Hematopoietic multipotent progenitor cell treated with erythropoietin and hydrocortisone succinate and interleukin-3 and kit ligand, for 8 days (in vitro differentiated cells): Measurements from ENCODE around the gene L3MBTL4.
"Not testable (repeated sequence)": the region's sequence is repeated elsewhere in the genome, so short reads cannot be mapped to it uniquely, and the experiment has no call there.

Source experiments
- DNase-seq: peaks from one replicate; pipeline ENCODE4 v3.0.0-alpha.2; 2015

Gene L3MBTL4

DNA sequence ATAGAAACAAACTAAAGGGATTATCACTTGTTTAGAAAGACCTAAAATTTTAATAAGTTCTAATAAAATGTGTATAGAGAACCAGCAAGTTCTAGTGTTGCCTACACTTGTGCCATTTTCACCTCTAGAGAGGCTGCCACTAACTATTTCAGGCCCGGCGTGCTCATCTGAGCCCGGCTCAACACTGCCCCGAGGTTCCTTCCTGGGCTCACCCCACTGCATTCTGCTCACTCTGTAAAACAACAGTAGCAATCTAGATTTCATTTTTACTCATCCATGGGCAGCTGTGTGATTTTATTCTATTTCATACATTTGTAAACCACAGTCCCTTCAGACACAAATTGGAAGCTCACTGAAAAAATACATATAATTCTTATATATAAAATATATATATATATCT is 253.2 kb downstream of the L3MBTL4 start:
- no peak for DNase-seq

DNA sequence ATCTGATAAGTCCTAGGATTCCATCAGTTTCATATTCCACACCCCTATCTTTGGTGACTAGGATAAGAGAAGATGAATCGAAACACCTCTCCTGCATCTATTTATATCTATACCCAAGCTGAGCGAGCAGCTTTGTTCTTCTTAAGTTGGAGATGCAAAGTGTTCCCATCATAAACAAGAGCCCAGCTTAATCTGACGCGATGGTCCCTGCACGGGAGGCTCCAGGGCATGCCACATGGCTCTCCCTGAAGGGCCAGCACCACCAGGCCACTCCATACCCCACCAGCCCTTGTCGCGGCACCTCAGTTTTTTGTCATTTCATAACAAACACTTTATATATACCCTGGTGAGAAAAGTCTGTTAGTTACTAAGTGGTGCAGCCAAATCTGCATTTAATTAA is 255.3 kb downstream of the L3MBTL4 start:
- no peak for DNase-seq

DNA sequence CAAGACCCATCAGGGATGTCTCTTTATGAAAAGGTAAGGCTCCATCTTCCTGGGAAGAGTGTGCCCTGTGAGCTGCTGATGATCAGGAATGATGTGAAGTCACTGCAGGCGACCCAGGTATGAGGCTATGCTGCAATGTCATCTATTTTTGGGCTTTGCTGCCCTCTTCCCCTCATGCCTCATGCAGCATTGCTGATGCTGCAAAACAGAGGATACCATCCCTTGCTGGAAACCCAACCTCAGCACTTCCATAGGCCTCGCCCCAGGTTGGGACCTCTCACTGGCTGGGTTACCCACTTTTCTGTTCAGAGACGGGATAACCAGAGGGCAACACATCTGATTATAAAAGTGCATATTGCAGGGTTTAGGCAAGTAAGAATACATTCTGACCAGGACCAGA is 255.8 kb downstream of the L3MBTL4 start:
- DNase-seq: no peak

DNA sequence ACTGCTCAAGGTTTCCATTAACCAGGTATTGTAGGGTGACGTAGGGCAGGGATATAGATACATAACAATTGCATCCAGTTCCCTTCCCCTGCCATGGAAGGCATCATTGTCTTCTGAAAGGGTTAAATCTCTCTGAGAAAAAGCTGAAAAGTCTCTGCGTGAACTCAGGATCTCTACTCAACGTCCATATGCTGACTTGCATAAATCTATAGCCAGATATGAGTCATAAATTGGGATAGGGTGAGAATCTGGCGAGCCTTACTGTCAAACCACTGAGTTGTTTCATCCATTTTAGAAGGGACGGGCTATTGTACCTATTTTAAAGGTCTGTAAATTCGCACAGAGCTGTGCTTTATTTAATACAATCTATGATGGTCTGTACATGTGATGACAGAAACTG is 258.3 kb downstream of the L3MBTL4 start:
- no peak for DNase-seq

DNA sequence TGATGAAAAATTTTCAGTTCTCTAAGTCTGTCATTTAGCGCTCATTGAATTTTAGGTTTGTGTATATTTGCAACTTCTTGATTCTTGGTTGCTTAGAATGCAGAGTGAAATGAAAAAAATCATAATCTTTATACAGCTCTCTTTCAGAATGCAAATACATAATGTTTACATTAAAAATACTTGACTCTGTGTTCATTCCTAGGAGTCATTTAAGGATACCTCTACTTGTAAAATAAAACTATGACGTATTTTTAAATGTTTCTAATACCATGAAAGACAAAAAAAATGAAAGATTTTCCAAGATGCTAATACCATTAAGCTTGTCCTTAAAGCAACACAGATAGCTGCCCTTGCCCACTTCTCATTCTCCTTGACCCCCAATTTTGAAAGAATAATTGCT is 259.0 kb downstream of the L3MBTL4 start:
- no peak for DNase-seq

DNA sequence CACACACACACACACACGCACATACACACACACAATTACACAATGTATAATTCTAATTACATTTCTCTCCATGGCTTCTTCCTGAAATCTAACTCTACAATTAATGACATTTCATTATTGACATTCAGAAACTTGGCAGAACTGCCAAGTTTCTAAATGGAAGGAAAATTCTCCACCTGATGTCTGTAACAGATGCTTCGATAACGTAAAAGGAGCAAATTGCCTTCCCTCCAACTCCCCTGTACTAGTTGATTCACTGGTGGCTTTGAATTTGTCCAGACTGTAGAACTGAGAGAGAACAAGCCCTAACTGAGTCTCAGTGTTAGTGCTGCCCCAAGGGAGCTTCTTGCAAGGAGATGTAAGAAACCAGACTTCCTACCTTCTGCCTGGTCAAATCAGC is 264.3 kb downstream of the L3MBTL4 start:
- no peak for DNase-seq

DNA sequence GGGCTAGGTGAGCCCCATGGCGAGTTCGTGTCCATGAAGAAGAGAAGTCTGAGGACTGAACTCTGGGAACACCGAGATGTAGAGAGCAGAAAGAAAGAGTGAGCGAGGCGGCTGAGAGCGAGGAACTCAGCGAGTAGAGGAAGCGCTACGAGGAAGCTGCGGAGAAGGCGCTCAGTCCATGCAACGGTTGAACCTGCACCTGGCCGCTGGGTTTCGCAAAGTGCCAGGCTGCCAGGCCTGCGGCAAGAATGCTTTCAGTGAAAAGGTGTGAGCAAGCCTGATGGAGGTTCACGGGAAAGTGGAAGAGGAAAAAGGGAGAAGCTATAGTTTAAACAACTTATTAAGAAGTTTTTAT is 268.4 kb downstream of the L3MBTL4 start:
- no peak for DNase-seq

DNA sequence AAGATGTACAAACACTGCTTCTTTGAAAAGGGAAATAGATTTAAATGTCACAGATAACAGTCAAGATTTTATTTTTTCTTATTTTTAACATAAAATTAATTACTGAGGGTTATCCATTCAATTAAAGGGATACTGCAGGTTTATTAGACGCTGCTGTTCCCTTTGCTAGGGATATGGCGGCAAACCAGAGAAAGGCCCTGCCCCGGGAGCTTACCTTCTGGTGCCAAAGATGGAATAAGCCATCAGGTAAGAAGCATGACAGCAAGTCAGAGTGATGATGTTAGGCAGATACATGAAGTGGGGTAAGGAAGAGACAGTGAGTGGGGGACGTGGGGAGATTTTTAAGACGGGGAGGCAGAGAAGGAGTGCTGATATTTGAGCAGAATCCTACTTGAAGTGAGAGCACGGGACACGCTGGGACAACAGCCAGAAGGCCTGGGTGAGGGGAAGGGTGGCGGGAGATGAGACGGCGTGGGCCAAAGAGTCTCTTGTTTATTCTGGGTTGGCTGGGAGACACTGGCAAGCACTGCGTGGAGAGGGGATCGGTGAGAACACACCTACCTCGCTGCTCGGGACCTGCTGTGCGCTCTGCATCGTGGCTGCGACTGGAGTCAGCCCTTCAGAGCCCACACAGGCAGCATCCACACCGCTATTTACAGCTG is 268.9 kb downstream of the L3MBTL4 start:
- no peak for DNase-seq

DNA sequence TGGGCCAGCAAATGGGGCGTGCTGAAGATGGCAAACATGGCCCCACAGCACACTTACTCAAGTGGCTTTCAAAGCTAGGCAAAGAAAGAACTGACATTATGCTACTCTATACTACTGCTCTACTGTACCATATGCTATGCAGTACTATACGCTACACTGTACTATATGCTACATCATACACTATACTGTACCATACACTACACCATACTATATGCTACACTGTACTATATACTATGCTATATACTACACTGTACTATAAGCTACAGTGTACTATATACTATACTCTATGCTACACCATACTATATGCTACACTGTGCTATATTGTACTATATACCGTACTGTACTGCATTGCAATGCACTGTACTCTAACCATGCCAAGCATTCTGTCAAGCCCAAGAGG is 275.7 kb downstream of the L3MBTL4 start:
- no peak for DNase-seq

DNA sequence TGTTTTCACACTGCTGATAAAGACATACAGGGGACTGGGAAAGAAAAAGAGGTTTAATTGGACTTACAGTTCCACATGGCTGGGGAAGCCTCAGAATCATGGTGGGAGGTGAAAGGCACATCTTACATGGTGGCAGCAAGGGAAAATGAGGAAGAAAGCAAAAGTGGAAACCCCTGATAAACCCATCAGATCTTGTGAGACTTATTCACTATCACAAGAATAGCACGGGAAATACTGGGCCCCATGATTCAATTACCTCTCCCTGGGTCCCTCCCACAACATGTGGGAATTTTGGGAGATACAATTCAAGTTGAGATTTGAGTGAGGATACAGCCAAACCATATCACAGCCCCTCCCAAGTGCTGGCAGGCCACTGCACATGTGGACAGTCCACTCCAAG is 278.8 kb downstream of the L3MBTL4 start:
- DNase-seq: not testable (repeated sequence)

DNA sequence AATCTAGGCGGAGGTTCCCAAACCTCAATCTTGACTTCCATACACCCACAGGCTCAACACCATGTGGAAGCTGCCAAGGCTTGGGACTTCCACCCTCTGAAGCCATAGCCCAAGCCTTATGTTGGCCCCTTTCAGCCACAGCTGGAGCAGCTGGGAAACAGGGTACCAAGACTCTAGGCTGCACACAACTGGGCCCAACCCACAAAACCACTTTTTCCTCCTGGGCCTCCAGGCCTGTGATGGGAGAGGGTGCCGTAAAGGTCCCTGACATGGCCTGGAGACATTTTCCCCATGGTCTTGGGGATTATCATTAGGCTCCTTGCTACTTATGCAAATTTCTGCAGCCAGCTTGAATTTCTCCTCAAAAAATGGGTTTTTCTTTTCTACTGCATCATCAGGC is 279.7 kb downstream of the L3MBTL4 start:
- DNase-seq: not testable (repeated sequence)

DNA sequence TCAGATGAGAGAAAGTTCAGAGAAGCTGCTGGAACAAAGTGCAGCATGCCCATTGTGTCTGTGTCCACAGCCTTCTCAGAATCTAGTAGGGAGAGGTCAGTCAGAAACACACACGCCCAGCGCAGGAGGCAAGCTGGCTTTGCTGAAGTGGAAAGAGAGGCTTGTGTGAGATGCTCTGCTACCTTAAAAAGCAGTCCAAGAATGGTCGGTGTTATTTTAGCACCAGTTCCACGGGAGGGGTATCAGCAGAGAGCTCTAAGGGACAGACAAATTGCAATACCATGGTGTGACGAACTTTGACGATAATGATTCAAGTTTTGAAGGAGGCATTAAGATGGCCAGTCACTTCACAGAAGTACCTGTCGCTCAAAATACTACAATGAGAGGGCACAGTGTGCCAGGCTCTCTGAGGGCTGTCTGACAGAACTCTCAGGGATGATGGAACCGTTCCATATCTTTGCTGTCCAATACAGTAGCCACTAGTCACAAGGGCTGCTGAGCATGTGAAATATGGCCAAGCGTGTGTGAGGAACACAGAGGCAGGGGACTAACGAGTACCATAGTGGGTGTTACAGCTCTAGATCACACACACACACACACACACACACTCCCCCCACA is 281.9 kb downstream of the L3MBTL4 start:
- no peak for DNase-seq

DNA sequence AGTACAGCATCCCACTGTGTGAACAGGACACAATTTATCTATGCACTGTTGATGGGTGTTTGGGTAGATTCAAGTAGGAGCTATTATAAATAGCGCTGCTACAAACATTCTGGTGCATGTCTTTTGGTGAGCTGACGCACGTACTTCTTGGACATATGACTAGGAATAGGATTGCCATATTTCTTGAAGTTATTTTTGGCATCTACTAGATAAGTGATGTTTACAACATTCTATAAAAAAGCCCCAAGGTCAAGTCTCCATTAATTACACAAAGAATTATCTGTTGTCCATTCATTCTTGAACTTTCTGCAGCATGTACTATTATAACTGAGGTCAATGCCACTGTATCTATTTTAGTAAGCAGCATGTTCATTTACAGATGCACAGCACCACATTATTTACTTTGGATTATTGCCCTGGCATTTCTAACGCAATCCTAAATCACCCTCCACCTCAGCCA is 293.9 kb downstream of the L3MBTL4 start:
- no peak for DNase-seq

DNA sequence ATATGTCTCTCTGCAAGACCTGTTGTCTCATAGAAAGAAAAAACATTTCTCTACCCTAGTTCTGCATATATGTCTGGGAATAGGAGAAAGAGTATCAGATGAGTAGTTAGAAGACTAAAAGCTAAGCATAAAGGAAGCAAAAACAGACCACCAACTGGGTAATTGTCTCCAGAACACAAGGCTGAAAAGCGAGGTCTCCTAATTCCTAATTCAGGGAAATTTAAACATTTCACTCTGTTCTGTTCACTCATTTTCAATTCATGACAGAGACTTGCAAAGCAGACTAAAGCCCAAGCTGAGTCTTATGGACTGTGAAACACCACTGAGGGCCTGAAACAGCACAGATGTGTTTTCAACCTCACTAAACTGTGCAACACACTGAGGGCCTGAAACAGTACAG is 294.9 kb downstream of the L3MBTL4 start:
- DNase-seq: no peak

DNA sequence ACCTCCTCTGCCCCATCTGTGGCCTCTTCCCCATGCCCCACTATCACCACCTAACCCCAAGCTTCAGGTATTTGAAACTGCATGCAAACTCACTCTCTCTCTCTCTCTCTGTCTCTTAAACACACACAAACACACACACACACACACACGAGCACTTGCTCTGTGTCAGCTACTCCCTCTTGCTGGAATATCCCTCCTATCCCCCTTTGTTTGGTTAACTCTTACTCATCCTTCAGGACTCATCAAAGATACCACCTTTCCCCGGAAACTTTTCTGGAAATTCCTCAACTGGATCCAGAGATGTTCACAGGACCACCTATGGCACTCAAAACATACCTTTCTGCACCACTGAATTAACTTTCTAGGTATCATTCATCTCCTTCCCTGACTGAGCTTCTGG is 296.6 kb downstream of the L3MBTL4 start:
- no peak for DNase-seq

DNA sequence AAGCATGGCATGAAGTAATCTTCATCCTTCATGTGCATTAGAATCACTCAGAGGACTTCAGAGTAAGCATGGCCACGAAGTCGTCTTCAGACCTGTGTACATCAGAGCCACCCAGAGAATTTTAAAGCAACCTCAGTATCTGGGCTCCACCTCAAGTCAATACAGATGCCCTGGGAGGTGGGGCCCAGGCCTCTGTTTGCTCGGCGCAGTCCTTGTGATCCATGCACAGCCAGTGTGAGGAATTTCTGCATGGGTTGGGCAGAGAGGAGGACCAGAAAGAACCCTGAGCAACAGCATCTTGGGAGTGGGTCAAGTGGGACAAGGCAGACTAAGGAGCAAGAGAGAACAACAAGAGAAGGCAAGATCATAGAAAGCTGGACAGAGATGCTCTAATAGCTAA is 299.0 kb downstream of the L3MBTL4 start:
- no peak for DNase-seq

DNA sequence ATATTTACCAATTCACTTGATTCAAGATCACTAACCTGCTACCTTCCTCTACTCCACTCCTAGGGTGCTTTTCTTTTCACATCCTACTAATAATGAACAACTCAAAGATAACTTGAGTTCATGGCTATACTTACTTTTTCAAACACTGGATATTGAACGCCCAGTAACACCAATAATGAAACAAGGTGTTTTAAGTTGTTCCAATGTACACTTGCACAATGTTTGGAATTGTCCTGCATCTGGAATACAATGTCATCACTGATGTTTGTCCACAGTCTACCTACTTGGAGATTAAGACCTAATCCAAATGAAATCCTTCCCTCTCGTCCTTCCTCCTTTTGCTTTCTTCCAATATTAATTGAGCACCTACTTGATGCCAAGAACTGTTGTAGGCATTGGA is 301.1 kb downstream of the L3MBTL4 start:
- DNase-seq: no peak

DNA sequence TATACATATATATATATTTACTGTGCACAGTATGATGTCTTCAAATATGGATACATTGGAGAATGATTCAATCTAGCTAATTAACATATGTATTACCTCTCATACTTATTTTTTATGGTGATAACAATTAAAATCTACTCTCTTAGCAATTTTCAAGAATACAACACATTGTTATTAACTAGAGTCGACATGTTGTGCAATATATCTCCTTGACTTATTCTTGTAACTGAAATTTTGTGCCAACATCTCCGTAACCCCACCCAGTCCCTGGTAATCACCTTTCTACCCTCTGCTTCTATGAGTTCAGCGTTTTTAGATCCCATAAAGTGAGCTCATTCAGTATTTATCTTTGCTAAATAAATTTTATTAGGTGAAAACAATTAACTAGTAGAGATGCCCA is 303.0 kb downstream of the L3MBTL4 start:
- no peak for DNase-seq

DNA sequence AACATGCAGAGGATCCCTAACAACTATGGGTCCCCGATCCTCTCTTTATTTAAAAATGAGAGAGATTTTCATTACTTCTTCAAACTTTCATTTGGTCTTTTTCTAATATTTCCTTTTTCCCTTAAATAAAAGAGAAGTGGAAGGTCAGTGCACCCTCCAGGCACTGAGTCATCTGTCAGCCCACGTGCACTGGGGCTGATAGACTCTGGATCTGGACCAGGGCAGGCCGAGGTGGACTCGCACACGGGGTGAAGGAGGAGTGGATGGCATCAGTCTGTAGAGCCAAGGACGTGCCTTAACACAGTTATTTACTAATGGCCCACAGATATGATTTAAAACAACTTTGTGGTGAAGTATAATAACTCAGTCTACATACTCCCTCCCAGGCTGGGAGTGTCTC is 305.0 kb downstream of the L3MBTL4 start:
- no peak for DNase-seq

DNA sequence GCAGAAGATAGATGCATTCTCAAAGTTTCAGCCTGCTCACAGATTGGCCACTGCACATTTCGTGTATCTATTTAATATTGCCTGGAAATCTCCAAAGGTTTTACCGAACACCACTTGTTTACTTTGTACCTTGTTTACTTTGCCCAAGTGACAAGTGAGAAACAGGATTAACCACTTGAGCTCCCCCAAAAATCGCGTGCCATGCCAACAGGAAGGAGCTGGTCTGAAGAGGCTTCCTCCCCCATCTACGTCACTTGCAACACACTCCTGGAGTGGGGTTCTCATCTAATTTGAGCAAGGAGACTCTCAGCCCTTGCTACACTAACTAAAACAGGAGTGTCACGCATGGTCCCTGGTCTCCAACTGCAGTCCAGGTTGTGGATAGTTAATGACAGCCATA is 306.9 kb downstream of the L3MBTL4 start:
- no peak for DNase-seq

DNA sequence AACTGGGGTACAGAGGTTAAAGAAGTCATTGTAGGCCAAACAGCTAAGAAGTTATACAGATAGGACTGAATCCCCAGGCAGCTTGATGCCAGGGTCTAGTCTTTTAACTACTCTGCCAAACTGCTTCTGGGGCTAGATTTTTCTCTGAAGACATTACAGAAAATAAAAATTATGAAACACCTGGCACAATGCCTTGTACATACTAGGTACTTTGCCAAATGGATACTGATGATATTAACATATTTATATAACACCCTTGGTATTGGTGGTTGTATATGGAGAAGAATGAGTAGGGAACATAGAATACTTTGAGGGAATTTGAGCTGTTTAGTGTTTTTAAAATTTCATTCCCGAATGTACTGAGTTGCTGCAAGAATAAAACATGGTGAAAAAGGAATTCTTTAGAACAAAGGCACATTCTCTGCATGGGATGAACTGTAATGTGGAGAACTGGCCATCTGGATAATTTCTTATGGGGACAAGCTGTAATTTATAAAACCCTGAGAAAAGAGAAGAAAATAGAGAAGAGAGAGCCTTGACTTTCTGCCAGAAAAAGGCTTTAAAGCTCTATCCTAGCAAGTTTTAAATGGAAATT is 308.5 kb downstream of the L3MBTL4 start:
- DNase-seq: no peak

DNA sequence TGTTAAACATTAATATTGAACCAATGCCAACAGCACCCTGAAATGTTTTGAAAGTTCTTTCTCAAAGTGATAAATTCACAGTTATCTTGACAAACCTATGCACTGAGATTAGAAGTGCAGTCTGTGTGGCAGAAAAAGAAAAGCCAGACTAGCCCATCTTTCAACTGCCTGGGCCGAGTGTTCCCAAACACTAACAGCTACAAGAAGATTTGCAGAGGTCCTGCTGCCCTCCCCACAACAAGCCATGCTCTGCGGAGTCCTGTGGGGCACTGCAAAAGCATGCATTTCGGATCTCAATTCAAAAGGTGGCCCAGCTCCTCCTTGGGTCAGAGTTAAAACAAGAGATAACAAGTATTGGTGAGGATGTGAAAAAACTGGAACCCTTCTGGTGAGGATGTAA is 311.0 kb downstream of the L3MBTL4 start:
- DNase-seq: no peak

DNA sequence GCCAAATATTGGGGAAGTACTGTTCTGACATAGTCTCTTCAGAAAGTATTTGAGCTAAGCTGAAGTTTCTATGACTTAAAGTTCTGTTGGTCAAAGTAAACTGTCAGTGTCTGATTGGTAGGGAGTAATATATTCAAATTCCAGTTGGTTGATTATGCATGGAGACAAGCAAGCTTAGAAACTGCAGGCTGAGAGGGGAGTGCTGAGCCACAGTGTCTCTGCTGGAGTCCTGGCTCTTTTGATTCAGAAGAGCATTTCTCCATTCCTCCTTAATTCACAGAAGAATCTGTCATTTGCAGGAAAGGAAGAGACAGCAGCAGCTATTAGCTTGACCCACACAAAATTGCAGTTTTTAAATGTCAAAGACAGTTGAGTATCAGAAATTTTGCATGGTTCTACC is 318.0 kb downstream of the L3MBTL4 start:
- no peak for DNase-seq

DNA sequence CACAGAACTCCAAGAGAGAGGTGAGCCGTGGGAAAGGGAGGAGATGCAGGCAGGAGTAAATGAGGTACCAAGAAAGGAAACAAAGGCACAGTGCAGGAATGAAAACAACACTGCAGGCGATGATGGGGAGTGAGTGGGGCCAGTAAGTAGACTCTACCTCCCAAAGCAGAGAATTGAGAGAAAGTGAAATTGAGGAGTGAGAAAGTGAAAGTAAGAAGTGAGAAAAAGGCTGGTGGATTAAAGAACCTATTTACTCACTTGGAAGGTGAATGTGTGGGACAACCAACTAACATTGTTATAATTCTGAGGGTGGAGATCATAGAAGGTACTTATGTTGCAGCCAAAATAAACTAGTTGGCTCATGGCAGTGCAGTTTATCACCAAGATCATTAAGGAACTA is 326.3 kb downstream of the L3MBTL4 start:
- DNase-seq: no peak

DNA sequence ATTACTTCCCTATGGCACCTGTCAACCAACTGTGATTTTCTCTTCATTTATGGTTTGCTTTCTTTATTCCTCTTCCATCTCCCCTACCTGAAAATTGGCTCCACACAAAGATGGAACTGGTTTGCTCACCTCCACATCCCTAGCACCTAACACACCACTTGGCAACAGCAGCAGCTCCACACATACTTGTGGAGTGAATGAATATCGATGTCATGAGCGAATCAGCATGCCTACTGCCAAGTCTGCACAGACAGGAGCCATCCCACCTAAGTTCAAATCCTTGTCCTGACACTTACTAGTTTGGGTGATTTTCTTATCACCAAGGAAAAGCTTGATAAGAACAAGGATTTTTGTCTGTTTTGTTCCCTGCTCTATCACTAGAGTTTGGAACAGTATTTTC is 328.0 kb downstream of the L3MBTL4 start:
- DNase-seq: no peak
